Testis (tissue), 2 donors: ENCODE data around the gene RAB11FIP2.

ENCODE experiments used
- CTCF ChIP-seq, 3 experiments: fragments of 450-650 bp in 2 of 3; fragments of 200-600 bp in 1 of 3; sonication (generic) in 1 of 3; IDR thresholded peaks; one replicate each; pipeline ENCODE4 v1.5.1; 2016 to 2019; ENCODE audit warnings: antibody characterized with exemption in 3 of 3, mild to moderate bottlenecking in 2 of 3, moderate library complexity in 1 of 3
- POLR2A ChIP-seq: fragments of 450-650 bp; IDR thresholded peaks from one replicate; pipeline ENCODE4 v1.6.1; 2017; ENCODE audit warnings: antibody characterized with exemption, mild to moderate bottlenecking, moderate library complexity

GRCh38 chr10:118045158-118045836, 1.4 kb downstream of the RAB11FIP2 start:
- TF ChIP-seq CTCF (IDR thresholded peaks at IDR 0.05): no peak
- TF ChIP-seq POLR2A: no peak
